Peyer's patch (tissue), 4 donors: ENCODE measurements around the gene PCDHGB5.

Source experiments
- CTCF ChIP-seq, 6 experiments: fragments of 450-650 bp in 4 of 6; fragments of 200-600 bp in 2 of 6; sonication (generic) in 1 of 6; IDR thresholded peaks; one replicate each; pipeline ENCODE4 v1.5.1; 2017 to 2019; ENCODE audit warnings: antibody characterized with exemption in 6 of 6, mild to moderate bottlenecking in 3 of 6, moderate library complexity in 1 of 6
- POLR2A ChIP-seq, 2 donors: fragments of 450-650 bp; IDR thresholded peaks; one replicate each; pipeline ENCODE4 v1.5.1; 2017; ENCODE audit warnings: antibody characterized with exemption in 2 of 2, mild to moderate bottlenecking in 2 of 2, moderate library complexity in 2 of 2

GRCh38 chr5:141430332-141431113, 32.8 kb downstream of the PCDHGB5 start, which contains the start of gene PCDHGA12:
- peak in 5 of 6 experiments; percentile 9 to 23 (median 11) for TF ChIP-seq CTCF (IDR thresholded peaks at IDR 0.05)
- no peak for TF ChIP-seq POLR2A (IDR thresholded peaks at IDR 0.05)
